PFSK-1 (cell line): ENCODE data around the gene FAM149A.

Experiments used
- FOXP2 ChIP-seq: optimal IDR thresholded peaks from 2 replicates; pipeline ENCODE3; 2011; ENCODE audit warnings: borderline replicate concordance, control low read depth, inconsistent platforms; ENCODE audit not compliant: insufficient read depth; ENCODE audit errors: extremely low read length, extremely low read depth
- POLR2AphosphoS5 ChIP-seq: IDR thresholded peaks from 2 replicates; pipeline ENCODE4 v1.6.1; 2012; ENCODE audit warnings: low read depth, mild to moderate bottlenecking, control low read depth, low read length, moderate library complexity
- REST ChIP-seq, 2 experiments: IDR thresholded peaks; 2 replicates each; pipeline versions ENCODE4 v1.6.1 to v1.8.0; 2011 to 2012; ENCODE audit warnings: low read depth in 2 of 2, low read length in 2 of 2, control low read depth in 1 of 2, inconsistent platforms in 1 of 2, mild to moderate bottlenecking in 1 of 2, moderate library complexity in 1 of 2; ENCODE audit not compliant: insufficient read depth in 1 of 2
- SIN3A ChIP-seq: IDR thresholded peaks from 2 replicates; pipeline ENCODE4 v1.6.1; 2012; ENCODE audit warnings: mild to moderate bottlenecking, low read length, moderate library complexity, borderline replicate concordance; ENCODE audit not compliant: insufficient read depth
- TAF1 ChIP-seq: IDR thresholded peaks from 2 replicates; pipeline ENCODE4 v1.6.1; 2012; ENCODE audit warnings: low read length, control low read depth, borderline replicate concordance; ENCODE audit not compliant: insufficient read depth

The FAM149A gene

GRCh38 chr4:186201535-186202230, 97.2 kb downstream of the FAM149A start:
- no peak for TF ChIP-seq SIN3A
- no peak for TF ChIP-seq FOXP2
- TF ChIP-seq TAF1 = no peak
- TF ChIP-seq REST (IDR thresholded peaks at IDR 0.05; ENCODE audit: insufficient read depth in 1 of 2, low read depth in 2 of 2, low read length in 2 of 2) = no peak
- TF ChIP-seq POLR2AphosphoS5 = no peak

- TF ChIP-seq POLR2AphosphoS5 = no peak
- no peak for TF ChIP-seq SIN3A
- no peak for TF ChIP-seq TAF1
- no peak for TF ChIP-seq FOXP2
- TF ChIP-seq REST (IDR thresholded peaks at IDR 0.05; ENCODE audit: insufficient read depth in 1 of 2, low read depth in 2 of 2, low read length in 2 of 2) = no peak
Measured at GRCh38 chr4:186202490-186203140, 98.1 kb downstream of the FAM149A start.

- TF ChIP-seq REST (IDR thresholded peaks at IDR 0.05; ENCODE audit: insufficient read depth in 1 of 2, low read depth in 2 of 2, low read length in 2 of 2) (no peak), FOXP2 (no peak), POLR2AphosphoS5 (no peak), TAF1 (no peak), SIN3A (no peak)
Measured at GRCh38 chr4:186203406-186203805, 98.9 kb downstream of the FAM149A start.

- no peak for TF ChIP-seq FOXP2
- no peak for TF ChIP-seq TAF1
- no peak for TF ChIP-seq SIN3A
- TF ChIP-seq POLR2AphosphoS5 = no peak
- no peak for TF ChIP-seq REST (IDR thresholded peaks at IDR 0.05; ENCODE audit: insufficient read depth in 1 of 2, low read depth in 2 of 2, low read length in 2 of 2)
Measured at GRCh38 chr4:186204103-186204559, 99.6 kb downstream of the FAM149A start.
